ENCODE data around the gene RGS7BP. TPM values are rescaled to one million over a fixed set of nuclear protein-coding genes. Genes with fewer than 3 reads are reported as not detected.

The RGS7BP gene
- total RNA-seq (2022; extraction: Qiagen RNA extraction): not detected in 5 replicates

GRCh38 chr5:64505769-64506566 lies at the start of gene RGS7BP:
Gene RGS7BP (plus strand): TSS chr5:64506015. CDS start chr5:64506625, 610 bp downstream.

Other genes with a start within 250 kb of the RGS7BP start
- 0.15 TPM in 1 of 5 replicates, not detected in the others for gene SHISAL2B, start 184.5 kb downstream of the RGS7BP start, total RNA-seq (2022; extraction: Qiagen RNA extraction)

Data from A549 treated with AZD2906 at 1 μM for 4 hours (cell line).